Activated T-cell treated with anti-CD3 and anti-CD28 coated beads, Interleukin-2, amount 50 U/mL, for 24 hours (primary cell): ENCODE results near the gene TCTN1.

Experiments
- DNase-seq: peaks from one replicate; pipeline ENCODE4 v3.0.0-alpha.2; 2020
- H3K27ac Mint-ChIP-seq: 2 replicates; pipeline ENCODE4 v1.8.0; 2020; ENCODE audit warnings: mild to moderate bottlenecking, mixed read lengths
- H3K27me3 Mint-ChIP-seq: 2 replicates; pipeline ENCODE4 v1.8.0; 2020; ENCODE audit warnings: mixed read lengths
- H3K36me3 Mint-ChIP-seq: 2 replicates; pipeline ENCODE4 v1.8.0; 2020; ENCODE audit warnings: low read depth, mixed read lengths
- H3K4me1 Mint-ChIP-seq: 2 replicates; pipeline ENCODE4 v1.8.0; 2020; ENCODE audit warnings: low read depth, mixed read lengths
- H3K4me3 Mint-ChIP-seq: 2 replicates; pipeline ENCODE4 v1.8.0; 2020; ENCODE audit warnings: mild to moderate bottlenecking, moderate library complexity, mixed read lengths
- H3K9me3 Mint-ChIP-seq: 2 replicates; pipeline ENCODE4 v1.8.0; 2020; ENCODE audit warnings: mixed read lengths

Gene TCTN1

GRCh38 chr12:110690127-110690430 lies 76.2 kb downstream of the TCTN1 start:
- no peaks in the 10 kb centered on the region for H3K9me3 Mint-ChIP-seq
- peak overlapping the region; percentile 94 for H3K27ac Mint-ChIP-seq
- DNase-seq = no peak
- H3K36me3 Mint-ChIP-seq = peaks cover 5% of the 10 kb centered on the region
- H3K4me1 Mint-ChIP-seq = peaks cover 31% of the 10 kb centered on the region
- H3K27me3 Mint-ChIP-seq = no peaks in the 10 kb centered on the region
- H3K4me3 Mint-ChIP-seq = peak overlapping the region; percentile 82

- peaks cover 28% of the 10 kb centered on the region for H3K4me1 Mint-ChIP-seq
- no peak overlapping the region for H3K4me3 Mint-ChIP-seq
- no peak for DNase-seq
- H3K36me3 Mint-ChIP-seq = no peaks in the 10 kb centered on the region
- no peaks in the 10 kb centered on the region for H3K9me3 Mint-ChIP-seq
- H3K27me3 Mint-ChIP-seq = no peaks in the 10 kb centered on the region
- H3K27ac Mint-ChIP-seq = no peak overlapping the region
These were observed 79.8 kb downstream of the TCTN1 start for GRCh38 chr12:110693731-110694130.

GRCh38 chr12:110694330-110694901 lies 80.5 kb downstream of the TCTN1 start:
- peaks cover 26% of the 10 kb centered on the region for H3K4me1 Mint-ChIP-seq
- H3K27ac Mint-ChIP-seq = no peak overlapping the region
- H3K36me3 Mint-ChIP-seq = no peaks in the 10 kb centered on the region
- no peaks in the 10 kb centered on the region for H3K9me3 Mint-ChIP-seq
- no peaks in the 10 kb centered on the region for H3K27me3 Mint-ChIP-seq
- DNase-seq = no peak
- H3K4me3 Mint-ChIP-seq = no peak overlapping the region

GRCh38 chr12:110696283-110696682 lies 82.4 kb downstream of the TCTN1 start:
- Mint-ChIP-seq H3K27ac (no peak overlapping the region), H3K27me3 (no peaks in the 10 kb centered on the region), H3K4me3 (no peak overlapping the region), H3K4me1 (peaks cover 15% of the 10 kb centered on the region), H3K9me3 (no peaks in the 10 kb centered on the region), H3K36me3 (no peaks in the 10 kb centered on the region)
- no peak for DNase-seq

- no peak overlapping the region for H3K4me3 Mint-ChIP-seq
- no peaks in the 10 kb centered on the region for H3K9me3 Mint-ChIP-seq
- peaks cover 15% of the 10 kb centered on the region for H3K4me1 Mint-ChIP-seq
- no peak overlapping the region for H3K27ac Mint-ChIP-seq
- no peaks in the 10 kb centered on the region for H3K27me3 Mint-ChIP-seq
- no peak for DNase-seq
- no peaks in the 10 kb centered on the region for H3K36me3 Mint-ChIP-seq
These were observed 83.3 kb downstream of the TCTN1 start for GRCh38 chr12:110697236-110697635.

- Mint-ChIP-seq H3K4me1 (peaks cover 15% of the 10 kb centered on the region), H3K9me3 (no peaks in the 10 kb centered on the region), H3K27me3 (no peaks in the 10 kb centered on the region), H3K4me3 (no peak overlapping the region), H3K27ac (peak overlapping the region; percentile 57), H3K36me3 (no peaks in the 10 kb centered on the region)
- DNase-seq = peak; percentile 79
These were observed 84.4 kb downstream of the TCTN1 start for GRCh38 chr12:110698171-110698902.
